ENCODE measurements around the gene ABCE1. TPM values are rescaled to one million over a fixed set of nuclear protein-coding genes. Genes with fewer than 3 reads are reported as not detected.

The ABCE1 gene
- total RNA-seq, 1 donor from 2014 or later = 18.8 TPM

GRCh38 chr4:145176641-145177432 is 78.7 kb downstream of the ABCE1 start:
- ATAC-seq (no peak), DNase-seq (ENCODE audit: low spot score) (no peak)

GRCh38 chr4:145177511-145177905 is 79.4 kb downstream of the ABCE1 start:
- no peak for ATAC-seq
- no peak for DNase-seq (ENCODE audit: low spot score)

GRCh38 chr4:145177906-145178538 is 79.9 kb downstream of the ABCE1 start:
- ATAC-seq = no peak
- no peak for DNase-seq (ENCODE audit: low spot score)

- ATAC-seq = no peak
These were observed 80.7 kb downstream of the ABCE1 start for GRCh38 chr4:145178740-145179280.

More at GRCh38 chr4:145178740-145179280, 80.7 kb downstream of the ABCE1 start:
- no peak for DNase-seq (ENCODE audit: low spot score)

Other genes with a start within 250 kb of the ABCE1 start
- gene ANAPC10, start 115 bp upstream of the ABCE1 start, total RNA-seq = 6.3 TPM
- 16.9 TPM for gene OTUD4, start 82.3 kb downstream of the ABCE1 start, total RNA-seq